Esophagus muscularis mucosa (tissue), 4 donors: ENCODE results near the gene CD46.

Experiments used
- CTCF ChIP-seq, 3 experiments: fragments of 200-600 bp in 2 of 3; fragments of 450-650 bp in 1 of 3; sonication (generic) in 2 of 3; IDR thresholded peaks; one replicate each; pipeline ENCODE4 v1.5.1; 2017 to 2019; ENCODE audit warnings: antibody characterized with exemption in 3 of 3, mild to moderate bottlenecking in 2 of 3, moderate library complexity in 1 of 3
- EP300 ChIP-seq: sonication (generic); formaldehyde crosslinking; IDR thresholded peaks from one replicate; pipeline ENCODE4 v1.6.1; 2017; ENCODE audit warnings: antibody characterized with exemption
- POLR2A ChIP-seq: fragments of 450-650 bp; IDR thresholded peaks from one replicate; pipeline ENCODE4 v1.6.1; 2017; ENCODE audit warnings: antibody characterized with exemption, moderate library complexity, mild to moderate bottlenecking, low read depth
- POLR2AphosphoS5 ChIP-seq, 2 donors: sonication (generic); formaldehyde crosslinking; IDR thresholded peaks; one replicate each; pipeline ENCODE4 v1.6.1; 2017; ENCODE audit warnings: antibody characterized with exemption in 2 of 2

GRCh38 chr1:207747627-207748492 lies 4.0 kb upstream of the CD46 start:
- TF ChIP-seq CTCF (IDR thresholded peaks at IDR 0.05), result no peak
- TF ChIP-seq POLR2A, result no peak
- TF ChIP-seq EP300, result no peak
- TF ChIP-seq POLR2AphosphoS5 (IDR thresholded peaks at IDR 0.05), result no peak
